Nephron progenitor cell (in vitro differentiated cells): ENCODE data around the gene ME1.
"Not testable (repeated sequence)": the region's sequence is repeated elsewhere in the genome, so short reads cannot be mapped to it uniquely, and the experiment has no call there.

Source experiments
- DNase-seq: peaks from one replicate; pipeline ENCODE4 v3.0.0; 2021
- H3K27ac Mint-ChIP-seq: 2 replicates; pipeline ENCODE4 v1.8.0; 2021; ENCODE audit warnings: mild to moderate bottlenecking, moderate library complexity, mixed read lengths
- H3K27me3 Mint-ChIP-seq: 2 replicates; pipeline ENCODE4 v1.8.0; 2021; ENCODE audit warnings: mild to moderate bottlenecking, low read depth, mixed read lengths; ENCODE audit not compliant: poor library complexity
- H3K36me3 Mint-ChIP-seq: 2 replicates; pipeline ENCODE4 v1.8.0; 2021; ENCODE audit warnings: low read depth, mixed read lengths
- H3K4me1 Mint-ChIP-seq: 2 replicates; pipeline ENCODE4 v1.8.0; 2021; ENCODE audit warnings: mixed read lengths
- H3K4me3 Mint-ChIP-seq: 2 replicates; pipeline ENCODE4 v1.8.0; 2021; ENCODE audit warnings: mild to moderate bottlenecking, moderate library complexity, mixed read lengths
- H3K9me3 Mint-ChIP-seq: 2 replicates; pipeline ENCODE4 v1.8.0; 2021; ENCODE audit warnings: mild to moderate bottlenecking, moderate library complexity, mixed read lengths
- TF ChIP-seq, protein P1 (sequence below): fragments of 200-600 bp; sonication (generic); IDR thresholded peaks from 2 replicates; pipeline ENCODE4 v1.5.0; 2021; ENCODE audit warnings: antibody characterized with exemption

ME1 gene

DNA sequence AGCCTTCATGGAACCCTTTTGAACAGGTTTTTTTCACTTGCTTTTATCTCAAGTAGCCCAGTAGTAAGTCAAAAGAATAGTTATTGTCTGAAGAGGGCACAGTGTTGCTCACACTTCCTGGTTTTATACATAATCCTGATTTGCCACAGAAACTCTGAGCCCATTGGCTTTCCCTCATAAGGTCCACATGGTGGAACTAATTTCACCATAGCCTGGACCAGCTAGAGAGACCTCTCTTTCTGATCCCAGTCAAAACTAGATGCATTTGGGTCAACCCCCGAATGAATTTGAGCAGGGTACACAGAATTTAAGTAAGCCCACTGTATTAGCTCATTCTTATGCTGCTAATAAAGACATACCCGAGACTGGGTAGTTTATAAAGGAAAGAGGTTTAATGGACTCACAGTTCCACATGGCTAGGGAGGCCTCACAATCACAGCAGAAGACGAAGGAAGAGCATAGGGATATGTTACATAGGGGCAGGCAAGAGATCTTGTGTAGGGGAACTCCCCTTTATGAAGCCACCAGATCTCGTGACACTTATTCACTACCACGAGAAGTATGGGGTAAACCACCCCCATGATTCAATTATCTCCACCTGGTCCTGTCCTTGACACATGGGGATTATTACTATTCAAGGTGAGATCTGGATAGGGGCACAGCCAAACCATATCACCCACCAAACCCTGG, 231.5 kb downstream of the ME1 start:
- TF ChIP-seq, protein P1, sequence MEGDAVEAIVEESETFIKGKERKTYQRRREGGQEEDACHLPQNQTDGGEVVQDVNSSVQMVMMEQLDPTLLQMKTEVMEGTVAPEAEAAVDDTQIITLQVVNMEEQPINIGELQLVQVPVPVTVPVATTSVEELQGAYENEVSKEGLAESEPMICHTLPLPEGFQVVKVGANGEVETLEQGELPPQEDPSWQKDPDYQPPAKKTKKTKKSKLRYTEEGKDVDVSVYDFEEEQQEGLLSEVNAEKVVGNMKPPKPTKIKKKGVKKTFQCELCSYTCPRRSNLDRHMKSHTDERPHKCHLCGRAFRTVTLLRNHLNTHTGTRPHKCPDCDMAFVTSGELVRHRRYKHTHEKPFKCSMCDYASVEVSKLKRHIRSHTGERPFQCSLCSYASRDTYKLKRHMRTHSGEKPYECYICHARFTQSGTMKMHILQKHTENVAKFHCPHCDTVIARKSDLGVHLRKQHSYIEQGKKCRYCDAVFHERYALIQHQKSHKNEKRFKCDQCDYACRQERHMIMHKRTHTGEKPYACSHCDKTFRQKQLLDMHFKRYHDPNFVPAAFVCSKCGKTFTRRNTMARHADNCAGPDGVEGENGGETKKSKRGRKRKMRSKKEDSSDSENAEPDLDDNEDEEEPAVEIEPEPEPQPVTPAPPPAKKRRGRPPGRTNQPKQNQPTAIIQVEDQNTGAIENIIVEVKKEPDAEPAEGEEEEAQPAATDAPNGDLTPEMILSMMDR, result no peak

DNA sequence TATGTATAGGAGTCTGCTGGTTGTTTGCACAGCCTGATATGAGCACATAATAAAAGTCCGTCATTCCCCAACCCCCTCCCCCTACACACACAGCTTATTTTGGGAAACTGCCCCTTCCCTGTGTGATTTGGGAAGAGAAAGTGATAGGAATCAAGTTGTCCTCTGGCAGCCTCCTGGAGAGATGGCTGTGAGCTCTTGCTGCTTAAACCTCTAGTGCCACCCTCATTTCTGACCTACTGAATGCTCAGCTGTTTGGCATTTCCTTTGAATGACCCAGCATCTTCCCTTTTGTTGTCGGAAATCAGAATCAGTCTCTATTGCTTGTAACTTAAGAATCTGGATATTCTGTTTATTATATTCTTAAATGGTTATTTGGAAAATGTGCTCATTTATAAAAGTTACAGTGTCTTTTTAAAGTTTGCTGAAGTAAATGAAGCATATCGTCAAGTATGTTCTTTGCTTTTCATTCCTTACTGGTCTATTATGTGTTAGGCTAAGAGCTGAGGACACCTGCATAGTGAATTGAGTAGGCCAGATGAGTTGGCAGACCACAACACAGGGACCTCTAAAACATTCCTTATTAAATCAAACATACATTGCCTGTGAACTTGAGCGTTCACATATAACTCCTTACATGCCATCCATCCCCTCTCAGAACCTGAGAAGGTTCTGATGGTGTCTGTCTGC, 232.2 kb downstream of the ME1 start:
- Mint-ChIP-seq H3K27me3 (peaks cover 7% of the 10 kb centered on the region), H3K36me3 (peaks cover 17% of the 10 kb centered on the region)

More for the DNA sequence above, 231.5 kb downstream of the ME1 start:
- no peak overlapping the region for H3K27ac Mint-ChIP-seq
- H3K36me3 Mint-ChIP-seq, result peaks cover 17% of the 10 kb centered on the region
- H3K4me3 Mint-ChIP-seq, result no peak overlapping the region
- no peak for DNase-seq
- H3K27me3 Mint-ChIP-seq, result peaks cover 1% of the 10 kb centered on the region
- peaks cover 9% of the 10 kb centered on the region for H3K4me1 Mint-ChIP-seq
- no peaks in the 10 kb centered on the region for H3K9me3 Mint-ChIP-seq

DNA sequence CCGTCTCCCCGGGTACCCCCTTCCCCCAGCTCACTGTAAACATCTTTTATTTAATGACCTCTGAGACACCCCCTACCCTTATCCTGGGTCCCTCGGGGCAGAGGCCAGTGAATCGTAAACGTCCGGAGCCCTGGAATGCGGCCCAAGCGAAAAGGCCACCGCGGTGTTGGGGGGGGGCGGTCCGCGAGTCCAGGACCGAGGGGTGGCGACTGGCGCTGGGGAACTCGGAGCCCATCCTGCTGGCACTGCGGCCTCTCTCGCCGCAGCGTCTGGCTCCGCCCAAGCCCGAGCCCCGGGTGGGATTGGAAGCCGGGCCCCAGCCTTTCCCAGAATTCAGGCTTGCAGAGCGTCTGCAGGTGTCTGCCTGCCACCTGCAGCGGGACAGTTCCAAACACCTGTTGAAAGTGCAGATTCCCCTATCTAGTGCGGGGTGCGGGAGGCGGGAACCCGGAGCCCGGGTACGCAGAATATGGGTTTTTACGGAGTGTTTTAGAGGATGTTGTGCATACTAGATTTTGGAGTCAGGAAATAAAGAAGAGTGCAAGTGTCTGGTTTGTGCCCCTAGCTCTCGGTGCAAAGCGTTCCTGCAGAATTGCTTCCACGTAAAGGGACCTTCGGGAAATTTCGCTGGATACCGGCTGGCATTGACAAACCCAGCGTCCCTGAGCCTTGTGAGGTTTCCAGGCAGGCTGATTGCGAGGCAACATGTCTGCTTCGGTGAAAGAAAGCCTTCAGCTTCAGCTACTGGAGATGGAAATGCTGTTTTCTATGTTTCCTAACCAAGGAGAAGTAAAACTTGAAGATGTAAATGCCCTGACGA, 236.9 kb downstream of the ME1 start:
- peak; percentile 79 for DNase-seq
- Mint-ChIP-seq H3K27me3 (peaks cover 7% of the 10 kb centered on the region), H3K9me3 (no peaks in the 10 kb centered on the region), H3K36me3 (peaks cover 32% of the 10 kb centered on the region), H3K27ac (no peak overlapping the region), H3K4me1 (peaks cover 32% of the 10 kb centered on the region), H3K4me3 (peak overlapping the region; percentile 100)
- TF ChIP-seq, protein P1, result no peak

More for the DNA sequence above, 232.2 kb downstream of the ME1 start:
- DNase-seq, result no peak
- no peak overlapping the region for H3K27ac Mint-ChIP-seq
- peaks cover 15% of the 10 kb centered on the region for H3K4me1 Mint-ChIP-seq
- no peaks in the 10 kb centered on the region for H3K9me3 Mint-ChIP-seq
- no peak overlapping the region for H3K4me3 Mint-ChIP-seq
- TF ChIP-seq, protein P1, result no peak

DNA sequence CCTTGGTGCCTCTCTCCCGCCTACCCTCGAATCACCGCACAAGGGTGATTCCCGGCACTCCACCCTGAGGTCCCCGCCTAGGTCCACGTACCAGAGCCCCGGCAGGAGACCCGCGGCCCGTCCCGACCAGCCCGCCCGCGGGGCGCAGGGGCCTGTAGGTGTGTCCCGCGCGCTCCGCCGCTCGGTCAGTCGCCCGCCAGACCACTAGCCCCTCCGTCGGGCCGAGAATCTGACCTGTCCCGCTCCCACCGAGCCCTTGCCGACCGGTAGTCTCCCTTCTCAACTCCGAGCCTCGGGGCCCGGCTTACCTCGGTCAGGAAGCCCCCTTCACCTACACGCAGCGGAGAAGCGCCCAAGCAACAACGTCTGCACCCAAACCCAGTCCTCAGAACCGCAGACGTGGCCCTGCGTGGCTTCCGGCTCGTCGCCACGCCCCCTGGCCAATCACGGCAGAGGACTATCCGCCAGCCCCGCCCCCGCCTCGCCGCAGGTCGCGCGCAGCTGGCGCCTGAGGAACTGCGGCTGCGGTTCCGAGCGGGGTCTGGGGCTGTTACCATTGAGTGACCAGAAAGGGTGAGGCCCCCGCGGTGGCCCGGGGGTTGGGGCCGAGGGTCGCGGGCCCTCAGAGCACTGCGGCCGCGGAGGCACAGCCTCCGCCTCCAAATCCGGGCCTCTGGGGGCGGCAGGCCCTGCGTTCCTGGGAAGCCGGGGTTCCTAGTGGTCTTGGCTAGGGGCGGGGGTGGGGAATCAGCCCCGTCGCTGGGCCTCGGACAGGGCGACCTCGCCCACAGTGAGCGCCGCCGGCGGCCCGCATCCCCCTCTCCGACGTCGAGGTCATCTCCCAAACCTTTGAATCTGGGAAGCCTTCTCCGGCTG, 237.7 kb downstream of the ME1 start, which contains the start of the genes PGM3 and RWDD2A:
TSS of gene PGM3 (minus strand) at position 395 of the 876 bp plus-strand sequence. CDS start 2,253 bp downstream, outside the sequence.
TSS of gene RWDD2A (plus strand) at position 487 of the 876 bp plus-strand sequence. CDS start 1,095 bp downstream, outside the sequence.
- Mint-ChIP-seq H3K4me3 (peak within 1 kb of the TSS; percentile 100), H3K27ac (peak within 1 kb of the TSS; percentile 98), H3K9me3 (no peaks in the 10 kb centered on the region), H3K4me1 (peaks cover 32% of the 10 kb centered on the region), H3K36me3 (peaks cover 32% of the 10 kb centered on the region), H3K27me3 (peaks cover 7% of the 10 kb centered on the region)
- TF ChIP-seq, protein P1, result no peak
- peak; percentile 94 for DNase-seq

DNA sequence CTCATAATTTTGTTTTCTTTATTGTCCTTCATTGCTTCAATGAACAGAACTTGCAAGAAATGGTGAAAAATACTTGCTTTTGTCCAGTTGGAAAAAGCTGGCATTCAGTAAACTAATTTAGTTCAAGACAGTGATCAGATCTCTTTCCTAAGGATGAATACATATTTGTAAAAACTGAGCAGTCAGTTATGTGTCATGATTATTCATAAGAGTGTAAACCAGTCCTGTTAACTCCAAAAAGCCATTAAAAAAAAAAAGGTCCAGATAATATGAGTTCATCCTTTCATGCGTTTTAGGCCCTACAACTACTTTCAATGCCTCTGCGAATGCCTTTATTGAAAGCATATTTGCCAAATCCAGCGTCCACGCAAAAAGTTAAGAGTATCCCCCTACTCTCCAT, 238.4 kb downstream of the ME1 start:
- Mint-ChIP-seq H3K4me1 (peaks cover 32% of the 10 kb centered on the region), H3K4me3 (peak overlapping the region; percentile 100), H3K27ac (peak overlapping the region; percentile 15), H3K27me3 (peaks cover 7% of the 10 kb centered on the region), H3K36me3 (peaks cover 31% of the 10 kb centered on the region), H3K9me3 (no peaks in the 10 kb centered on the region)
- TF ChIP-seq, protein P1, result no peak
- no peak for DNase-seq

DNA sequence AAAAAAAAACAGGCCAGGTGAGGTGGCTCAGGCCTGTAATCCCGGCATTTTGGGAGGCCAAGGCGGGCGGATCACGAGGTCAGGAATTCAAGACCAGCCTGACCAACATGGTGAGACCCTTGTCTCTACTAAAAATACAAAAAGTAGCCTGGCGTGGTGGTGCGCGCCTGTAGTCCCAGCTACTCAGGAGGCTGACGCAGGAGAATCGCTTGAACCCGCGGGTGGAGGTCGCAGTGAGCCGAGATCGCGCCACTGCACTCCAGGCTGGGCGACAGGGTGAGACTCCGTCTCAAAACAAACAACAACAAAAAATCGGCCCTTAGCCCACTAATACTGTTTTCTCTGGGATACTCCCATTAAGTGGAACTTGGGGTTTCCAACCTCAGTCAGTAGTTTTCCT, 238.9 kb downstream of the ME1 start:
- H3K27me3 Mint-ChIP-seq, H3K27ac Mint-ChIP-seq, DNase-seq, H3K9me3 Mint-ChIP-seq: not testable (repeated sequence)
- Mint-ChIP-seq H3K4me1 (peaks cover 32% of the 10 kb centered on the region), H3K4me3 (peak overlapping the region; percentile 100), H3K36me3 (peaks cover 26% of the 10 kb centered on the region)
